Vagina (tissue), 2 donors: ENCODE measurements around the gene CHTF8. TPM values are rescaled to one million over a fixed set of nuclear protein-coding genes. Genes with fewer than 3 reads are reported as not detected.

Experiments used
- DNase-seq, 2 donors: peaks; one replicate each; pipeline ENCODE4 v3.0.0-alpha.2; 2017; ENCODE audit errors: extremely low spot score in 2 of 2
- H3K27ac ChIP-seq: fragments of 200-600 bp; sonication (generic); one replicate; pipeline ENCODE4 v1.5.1; 2019
- H3K27me3 ChIP-seq: fragments of 200-600 bp; sonication (generic); one replicate; pipeline ENCODE4 v1.5.1; 2019
- H3K36me3 ChIP-seq, 2 donors: fragments of 200-600 bp; sonication (generic); one replicate each; pipeline ENCODE4 v1.5.1; 2017 to 2019
- H3K4me1 ChIP-seq: fragments of 200-600 bp; sonication (generic); one replicate; pipeline ENCODE4 v1.5.1; 2019
- H3K4me3 ChIP-seq, 2 donors: fragments of 200-600 bp; sonication (generic); 1 replicate in 1 of 2; 2 replicates in 1 of 2; pipeline ENCODE4 v1.5.1; 2016 to 2019
- H3K9me3 ChIP-seq: fragments of 200-600 bp; sonication (generic); one replicate; pipeline ENCODE4 v1.5.1; 2019
- CTCF ChIP-seq, 3 experiments: fragments of 450-650 bp in 2 of 3; fragments of 200-600 bp in 1 of 3; sonication (generic) in 1 of 3; IDR thresholded peaks; one replicate each; pipeline ENCODE4 v1.5.1; 2017 to 2019; ENCODE audit warnings: antibody characterized with exemption in 3 of 3, mild to moderate bottlenecking in 2 of 3, moderate library complexity in 2 of 3
- POLR2A ChIP-seq, 2 donors: fragments of 450-650 bp; IDR thresholded peaks; one replicate each; pipeline ENCODE4 v1.6.1; 2017; ENCODE audit warnings: antibody characterized with exemption in 2 of 2, mild to moderate bottlenecking in 2 of 2, moderate library complexity in 2 of 2
- POLR2AphosphoS5 ChIP-seq, 2 donors: sonication (generic); formaldehyde crosslinking; IDR thresholded peaks; one replicate each; pipeline ENCODE4 v1.9.0; 2017; ENCODE audit warnings: antibody characterized with exemption in 2 of 2, mild to moderate bottlenecking in 2 of 2, low read depth in 1 of 2; ENCODE audit not compliant: insufficient read depth in 1 of 2
- intact Hi-C: fragments of 100-400 bp; cut with DNase I; formaldehyde crosslinking; loops from one replicate; pipeline ENCODE4 v1.15.1; 2023
- total RNA-seq: library from RNA; depleted of rRNA; stranded (reverse); fragments of >200 nt; gene quantifications from one replicate; pipeline ENCODE4 v1.2.3, GENCODE V29; 2016

CHTF8 gene
- total RNA-seq, 1 donor from 2014 or later = 59.4 TPM

- H3K36me3 ChIP-seq = peaks cover 0 to 38% of the 10 kb centered on the region in 2 donors
- DNase-seq = peak in 1 of 2 donors; percentile 44
- H3K27ac ChIP-seq = no peak overlapping the region
- peaks cover 14% of the 10 kb centered on the region for H3K4me1 ChIP-seq
- H3K4me3 ChIP-seq = no peak overlapping the region
- TF ChIP-seq POLR2A (IDR thresholded peaks at IDR 0.05) (no peak), POLR2AphosphoS5 (IDR thresholded peaks at IDR 0.05; ENCODE audit: insufficient read depth in 1 of 2, low read depth in 1 of 2) (no peak), CTCF (IDR thresholded peaks at IDR 0.05) (no peak)
- no peaks in the 10 kb centered on the region for H3K27me3 ChIP-seq
- H3K9me3 ChIP-seq = no peaks in the 10 kb centered on the region
- intact Hi-C loops = loop anchor here (10.0 kb wide), 1 partner anchor 595 kb away; no protein-coding TSS in a partner anchor
Observed at GRCh38 chr16:69120096-69120664, 12.2 kb downstream of the CHTF8 start.

GRCh38 chr16:69119536-69119935, 12.9 kb downstream of the CHTF8 start:
- no peak overlapping the region for H3K4me3 ChIP-seq
- H3K36me3 ChIP-seq = peaks cover 0 to 40% of the 10 kb centered on the region in 2 donors
- no peak overlapping the region for H3K27ac ChIP-seq
- no peaks in the 10 kb centered on the region for H3K9me3 ChIP-seq
- H3K4me1 ChIP-seq = peaks cover 14% of the 10 kb centered on the region
- intact Hi-C loops = no loop called here
- TF ChIP-seq POLR2AphosphoS5 (IDR thresholded peaks at IDR 0.05; ENCODE audit: insufficient read depth in 1 of 2, low read depth in 1 of 2) = no peak
- no peak for TF ChIP-seq POLR2A (IDR thresholded peaks at IDR 0.05)
- no peak for TF ChIP-seq CTCF (IDR thresholded peaks at IDR 0.05)
- no peaks in the 10 kb centered on the region for H3K27me3 ChIP-seq
- DNase-seq = no peak

GRCh38 chr16:69118994-69119393, 13.4 kb downstream of the CHTF8 start:
- intact Hi-C loops = no loop called here
- Histone ChIP-seq H3K27ac (no peak overlapping the region), H3K36me3 (peaks cover 0 to 45% of the 10 kb centered on the region in 2 donors), H3K4me3 (no peak overlapping the region), H3K9me3 (no peaks in the 10 kb centered on the region), H3K4me1 (peaks cover 14% of the 10 kb centered on the region), H3K27me3 (no peaks in the 10 kb centered on the region)
- peak in 1 of 2 donors; percentile 54 for DNase-seq
- TF ChIP-seq POLR2AphosphoS5 (IDR thresholded peaks at IDR 0.05; ENCODE audit: insufficient read depth in 1 of 2, low read depth in 1 of 2) = no peak
- TF ChIP-seq CTCF (IDR thresholded peaks at IDR 0.05) = no peak
- TF ChIP-seq POLR2A (IDR thresholded peaks at IDR 0.05) = no peak

GRCh38 chr16:69118468-69118867, 13.9 kb downstream of the CHTF8 start:
- Histone ChIP-seq H3K27ac (no peak overlapping the region), H3K27me3 (no peaks in the 10 kb centered on the region)

More at GRCh38 chr16:69118468-69118867, 13.9 kb downstream of the CHTF8 start:
- H3K4me3 ChIP-seq = no peak overlapping the region
- H3K36me3 ChIP-seq = peaks cover 0 to 50% of the 10 kb centered on the region in 2 donors
- no peak for DNase-seq
- no peak for TF ChIP-seq POLR2A (IDR thresholded peaks at IDR 0.05)
- TF ChIP-seq CTCF (IDR thresholded peaks at IDR 0.05) = no peak
- TF ChIP-seq POLR2AphosphoS5 (IDR thresholded peaks at IDR 0.05; ENCODE audit: insufficient read depth in 1 of 2, low read depth in 1 of 2) = no peak
- peaks cover 14% of the 10 kb centered on the region for H3K4me1 ChIP-seq
- H3K9me3 ChIP-seq = no peaks in the 10 kb centered on the region
- intact Hi-C loops = no loop called here
